Central memory CD8-positive, alpha-beta T cell (primary cell): ENCODE results near the gene PRKAR1B.

ENCODE experiments used
- ATAC-seq: fragments of 150-1000 bp; cut with Tn5 transposase; replicated peaks from 2 replicates; pipeline ENCODE4 v1.10.0; 2022; ENCODE audit warnings: mild to moderate bottlenecking, moderate FRiP score, moderate number of reproducible peaks; ENCODE audit not compliant: poor library complexity, severe bottlenecking; ENCODE audit errors: extremely low read depth
- DNase-seq, 2 donors: peaks; one replicate each; pipeline ENCODE4 v3.0.0; 2021; ENCODE audit warnings: low spot score in 2 of 2
- H3K27ac Mint-ChIP-seq: one replicate; pipeline ENCODE4 v1.8.0; 2022; ENCODE audit warnings: low read depth, mild to moderate bottlenecking, moderate library complexity, mixed read lengths
- H3K27me3 Mint-ChIP-seq: one replicate; pipeline ENCODE4 v1.8.0; 2022; ENCODE audit warnings: mixed read lengths
- H3K36me3 Mint-ChIP-seq: one replicate; pipeline ENCODE4 v1.8.0; 2022; ENCODE audit warnings: mild to moderate bottlenecking, moderate library complexity, mixed read lengths; ENCODE audit not compliant: insufficient read depth
- H3K4me1 Mint-ChIP-seq: one replicate; pipeline ENCODE4 v1.8.0; 2022; ENCODE audit warnings: mixed read lengths
- H3K4me3 Mint-ChIP-seq: one replicate; pipeline ENCODE4 v1.8.0; 2022; ENCODE audit warnings: mild to moderate bottlenecking, moderate library complexity, mixed read lengths
- H3K9me3 Mint-ChIP-seq: one replicate; pipeline ENCODE4 v1.8.0; 2022; ENCODE audit warnings: mixed read lengths

The PRKAR1B gene

DNA sequence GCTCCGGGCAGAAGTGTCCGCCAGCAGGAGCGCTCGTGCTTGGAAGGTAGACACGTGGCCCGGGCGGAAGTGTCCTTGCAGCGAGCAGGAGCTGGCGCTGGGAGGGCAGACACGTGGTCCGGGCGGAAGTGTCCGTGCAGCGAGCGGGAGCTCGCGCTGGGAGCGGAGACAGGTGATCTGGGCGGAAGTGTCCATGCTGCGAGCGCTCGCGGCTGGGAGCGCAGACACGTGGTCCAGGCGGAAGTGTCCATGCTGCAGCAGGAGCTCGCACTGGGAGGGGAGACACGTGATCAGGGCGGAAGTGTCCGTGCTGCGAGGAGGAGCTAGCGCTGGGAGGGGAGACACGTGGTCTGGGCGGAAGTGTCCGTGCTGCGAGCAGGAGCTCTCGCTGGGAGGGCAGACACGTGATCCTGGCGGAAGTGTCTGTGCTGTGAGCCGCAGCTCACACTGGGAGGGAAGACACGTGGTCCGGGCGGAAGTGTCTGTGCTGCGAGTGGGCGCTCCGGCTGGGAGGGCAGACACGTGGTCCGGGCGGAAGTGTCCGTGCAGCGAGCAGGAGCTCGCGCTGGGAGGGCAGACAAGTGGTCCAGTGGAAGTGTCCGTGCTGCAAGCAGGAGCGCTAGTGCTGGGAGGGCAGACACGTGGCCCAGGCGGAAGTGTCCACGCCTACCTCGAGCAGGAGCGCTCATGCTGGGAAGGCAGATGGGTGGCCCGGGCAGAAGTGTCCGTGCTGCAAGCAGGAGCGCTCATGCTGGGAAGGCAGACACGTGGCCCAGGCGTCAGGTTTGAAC, 41.1 kb upstream of the PRKAR1B start:
- ATAC-seq (peak; percentile 24), DNase-seq (no peak)
- peaks cover 9% of the 10 kb centered on the region for H3K36me3 Mint-ChIP-seq
- H3K27me3 Mint-ChIP-seq: no peaks in the 10 kb centered on the region
- H3K4me3 Mint-ChIP-seq: no peak overlapping the region
- H3K9me3 Mint-ChIP-seq: no peaks in the 10 kb centered on the region
- no peak overlapping the region for H3K27ac Mint-ChIP-seq
- H3K4me1 Mint-ChIP-seq: no peaks in the 10 kb centered on the region

- peaks cover 9% of the 10 kb centered on the region for H3K36me3 Mint-ChIP-seq
- ATAC-seq (no peak), DNase-seq (no peak)
- no peaks in the 10 kb centered on the region for H3K4me1 Mint-ChIP-seq
- H3K27ac Mint-ChIP-seq: no peak overlapping the region
- H3K4me3 Mint-ChIP-seq: peak overlapping the region; percentile 8
- no peaks in the 10 kb centered on the region for H3K9me3 Mint-ChIP-seq
- no peaks in the 10 kb centered on the region for H3K27me3 Mint-ChIP-seq
Observed at GRCh38 chr7:767580-767940, 40.5 kb upstream of the PRKAR1B start.

GRCh38 chr7:765383-765782, 38.3 kb upstream of the PRKAR1B start:
- no peak overlapping the region for H3K27ac Mint-ChIP-seq
- H3K9me3 Mint-ChIP-seq: no peaks in the 10 kb centered on the region
- no peak overlapping the region for H3K4me3 Mint-ChIP-seq
- peaks cover 8% of the 10 kb centered on the region for H3K36me3 Mint-ChIP-seq
- H3K4me1 Mint-ChIP-seq: no peaks in the 10 kb centered on the region
- DNase-seq: no peak
- H3K27me3 Mint-ChIP-seq: no peaks in the 10 kb centered on the region
- ATAC-seq: no peak

DNA sequence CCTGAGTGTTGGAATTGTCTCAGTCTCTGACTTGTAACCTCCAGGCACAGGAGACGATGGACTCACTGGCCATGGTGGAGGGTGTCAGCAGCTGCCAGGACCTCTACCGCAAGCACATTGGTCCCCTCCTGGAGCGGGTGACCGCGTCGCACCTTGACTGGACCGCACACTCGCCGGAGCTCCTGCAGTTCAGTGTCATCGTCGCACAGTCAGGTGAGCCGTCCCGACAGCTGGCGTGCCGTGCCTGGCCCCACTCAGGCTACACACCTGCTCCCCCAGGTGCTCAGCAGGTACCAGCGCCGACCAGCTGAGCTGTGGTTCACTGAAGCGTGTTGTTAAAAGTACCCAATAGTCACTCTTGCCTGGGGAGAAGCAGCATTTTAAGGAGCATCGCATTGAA, 36.7 kb upstream of the PRKAR1B start:
- DNase-seq: no peak
- no peak overlapping the region for H3K4me3 Mint-ChIP-seq
- H3K4me1 Mint-ChIP-seq: no peaks in the 10 kb centered on the region
- no peaks in the 10 kb centered on the region for H3K9me3 Mint-ChIP-seq
- ATAC-seq: no peak
- H3K27ac Mint-ChIP-seq: no peak overlapping the region
- peaks cover 12% of the 10 kb centered on the region for H3K36me3 Mint-ChIP-seq
- no peaks in the 10 kb centered on the region for H3K27me3 Mint-ChIP-seq

GRCh38 chr7:762885-763284, 35.8 kb upstream of the PRKAR1B start:
- Mint-ChIP-seq H3K36me3 (peaks cover 14% of the 10 kb centered on the region), H3K4me3 (no peak overlapping the region), H3K9me3 (no peaks in the 10 kb centered on the region), H3K27me3 (no peaks in the 10 kb centered on the region), H3K4me1 (no peaks in the 10 kb centered on the region), H3K27ac (no peak overlapping the region)
- ATAC-seq (no peak), DNase-seq (no peak)

GRCh38 chr7:761631-762030, 34.5 kb upstream of the PRKAR1B start:
- Mint-ChIP-seq H3K27me3 (no peaks in the 10 kb centered on the region), H3K4me1 (no peaks in the 10 kb centered on the region), H3K36me3 (peaks cover 20% of the 10 kb centered on the region), H3K4me3 (no peak overlapping the region), H3K27ac (no peak overlapping the region), H3K9me3 (no peaks in the 10 kb centered on the region)
- ATAC-seq (no peak), DNase-seq (no peak)

DNA sequence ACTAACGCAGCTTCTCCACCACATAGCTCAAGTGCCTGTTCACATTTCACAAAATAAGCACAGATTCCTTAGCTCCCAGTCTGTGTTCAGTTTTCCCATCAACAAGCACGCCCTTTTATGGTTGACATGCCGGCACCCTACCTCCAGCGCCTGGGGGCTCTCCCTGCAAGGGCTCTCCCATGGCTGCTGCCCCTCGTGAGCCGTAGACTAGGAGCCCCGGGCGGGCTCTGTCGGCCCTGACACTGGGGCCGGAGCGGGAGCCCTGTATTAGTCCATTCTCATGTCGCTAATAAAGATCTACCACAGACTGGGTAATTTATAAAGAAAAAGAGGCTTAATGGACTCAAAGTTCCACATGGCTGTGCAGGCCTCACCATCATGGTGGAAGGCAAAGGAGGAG, 34.0 kb upstream of the PRKAR1B start:
- ATAC-seq: no peak
- Mint-ChIP-seq H3K4me1 (no peaks in the 10 kb centered on the region), H3K9me3 (no peaks in the 10 kb centered on the region), H3K4me3 (no peak overlapping the region), H3K36me3 (peaks cover 20% of the 10 kb centered on the region), H3K27ac (no peak overlapping the region), H3K27me3 (no peaks in the 10 kb centered on the region)
- no peak for DNase-seq

DNA sequence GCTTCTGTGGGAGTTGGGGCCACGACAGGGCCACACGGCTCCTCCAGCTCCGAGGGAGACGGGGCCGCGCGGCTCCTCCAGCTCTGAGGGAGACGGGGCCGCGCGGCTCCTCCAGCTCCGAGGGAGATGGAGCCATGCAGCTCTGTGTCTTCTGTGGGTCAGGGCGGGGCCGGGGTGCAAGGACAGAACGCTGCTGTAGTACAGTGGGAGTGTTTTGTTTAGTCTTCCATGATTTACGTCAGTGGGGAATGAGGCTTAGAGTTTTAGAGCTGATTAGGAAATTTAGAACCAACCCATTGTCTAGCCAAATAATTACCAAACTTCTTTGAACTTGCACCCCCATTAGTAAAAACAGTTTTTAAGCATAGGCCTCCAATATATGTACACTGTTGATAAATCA, 32.9 kb upstream of the PRKAR1B start:
- no peak overlapping the region for H3K4me3 Mint-ChIP-seq
- peaks cover 20% of the 10 kb centered on the region for H3K36me3 Mint-ChIP-seq
- ATAC-seq (no peak), DNase-seq (no peak)
- H3K4me1 Mint-ChIP-seq: no peaks in the 10 kb centered on the region
- H3K9me3 Mint-ChIP-seq: no peaks in the 10 kb centered on the region
- H3K27me3 Mint-ChIP-seq: no peaks in the 10 kb centered on the region
- no peak overlapping the region for H3K27ac Mint-ChIP-seq

DNA sequence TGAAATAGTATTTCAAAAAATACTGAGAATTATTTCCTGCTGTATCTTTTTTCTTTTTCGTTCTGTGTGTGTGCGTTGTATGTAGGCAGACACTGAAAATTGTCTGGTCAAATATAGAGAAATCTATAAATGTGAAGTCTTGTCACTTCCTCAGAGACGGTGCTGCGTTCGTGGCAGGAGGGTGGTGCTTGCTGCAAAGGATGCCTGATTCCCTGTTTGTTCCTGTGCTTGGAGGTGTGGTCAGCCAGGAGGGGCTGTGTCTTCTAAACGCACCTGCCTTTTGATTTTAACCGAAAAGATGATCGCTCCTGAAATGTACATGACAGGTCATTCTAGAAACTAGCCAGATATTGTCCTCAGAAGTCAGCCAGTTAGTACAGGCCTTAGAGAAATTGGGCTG, 32.5 kb upstream of the PRKAR1B start:
- DNase-seq (no peak), ATAC-seq (no peak)
- Mint-ChIP-seq H3K36me3 (peaks cover 20% of the 10 kb centered on the region), H3K9me3 (no peaks in the 10 kb centered on the region), H3K4me1 (no peaks in the 10 kb centered on the region), H3K27ac (no peak overlapping the region), H3K4me3 (no peak overlapping the region), H3K27me3 (no peaks in the 10 kb centered on the region)

GRCh38 chr7:757741-758163, 30.7 kb upstream of the PRKAR1B start:
- H3K4me1 Mint-ChIP-seq: no peaks in the 10 kb centered on the region
- H3K4me3 Mint-ChIP-seq: no peak overlapping the region
- peaks cover 15% of the 10 kb centered on the region for H3K36me3 Mint-ChIP-seq
- H3K9me3 Mint-ChIP-seq: no peaks in the 10 kb centered on the region
- no peaks in the 10 kb centered on the region for H3K27me3 Mint-ChIP-seq
- DNase-seq (no peak), ATAC-seq (no peak)
- no peak overlapping the region for H3K27ac Mint-ChIP-seq

DNA sequence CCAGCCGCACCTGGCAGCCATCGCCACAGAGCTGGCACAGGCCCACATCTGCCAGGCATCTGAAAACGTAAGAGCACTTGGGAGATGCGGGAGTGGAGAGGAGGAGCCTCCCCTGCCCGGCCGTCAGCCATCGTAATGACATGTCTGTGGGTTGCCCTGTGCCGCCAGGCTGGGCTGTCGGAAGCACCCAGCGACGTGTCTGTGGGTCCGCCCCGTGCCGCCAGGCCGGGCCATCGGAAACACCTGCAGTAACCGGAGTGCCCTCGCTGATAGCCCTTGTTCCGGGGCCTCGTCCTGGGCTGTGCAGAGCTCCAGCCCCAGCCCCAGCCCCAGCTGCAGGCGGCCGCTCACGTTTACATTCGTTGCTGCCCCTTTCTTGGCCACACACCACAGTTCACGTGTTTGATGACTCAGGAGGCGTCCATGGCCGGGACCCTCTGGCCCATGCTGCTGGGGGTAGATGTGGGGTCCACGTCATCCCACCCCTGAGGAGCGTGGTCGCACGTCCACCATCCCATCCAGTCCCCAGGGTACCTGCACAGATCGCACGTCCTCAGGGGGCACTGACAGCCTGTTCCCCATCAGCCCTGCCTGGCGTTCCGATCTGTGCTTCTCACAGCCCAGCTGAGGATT, 30.0 kb upstream of the PRKAR1B start:
- DNase-seq (no peak), ATAC-seq (no peak)
- H3K4me3 Mint-ChIP-seq: no peak overlapping the region
- H3K36me3 Mint-ChIP-seq: peaks cover 15% of the 10 kb centered on the region
- H3K27me3 Mint-ChIP-seq: no peaks in the 10 kb centered on the region
- H3K9me3 Mint-ChIP-seq: no peaks in the 10 kb centered on the region
- no peak overlapping the region for H3K27ac Mint-ChIP-seq
- no peaks in the 10 kb centered on the region for H3K4me1 Mint-ChIP-seq

DNA sequence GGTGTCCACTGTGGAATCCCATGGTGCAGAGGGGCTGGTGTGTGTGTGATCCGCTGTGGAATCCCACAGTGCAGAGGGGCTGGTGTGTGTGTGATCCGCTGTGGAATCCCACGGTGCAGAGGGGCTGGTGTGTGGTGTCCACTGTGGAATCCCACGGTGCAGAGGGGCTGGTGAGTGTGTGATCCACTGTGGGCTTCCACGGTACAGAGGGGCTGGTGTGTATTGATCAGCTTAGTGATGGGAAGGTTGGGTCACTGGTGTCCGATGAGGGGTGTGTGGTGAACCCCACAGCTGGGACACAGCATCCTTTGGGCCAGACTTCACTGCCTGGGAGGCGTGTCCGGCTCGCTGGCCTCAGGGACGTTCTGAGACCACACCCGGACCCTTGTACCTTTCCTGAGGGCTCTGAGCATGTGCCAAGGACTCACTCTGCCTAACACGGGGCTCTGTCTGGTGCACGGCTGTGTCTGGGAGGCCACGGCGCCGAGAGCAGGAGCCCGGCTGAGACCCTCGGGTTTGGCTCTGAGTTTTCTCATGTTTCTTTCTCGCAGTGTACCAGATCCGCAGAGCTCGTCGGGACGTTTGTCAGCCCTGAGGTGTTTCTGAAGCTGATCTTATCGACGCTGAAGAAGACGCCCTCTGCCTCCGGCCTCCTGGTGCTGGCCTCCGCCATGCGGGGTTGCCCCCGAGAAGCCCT, 29.3 kb upstream of the PRKAR1B start:
- ATAC-seq (no peak), DNase-seq (no peak)
- Mint-ChIP-seq H3K4me3 (no peak overlapping the region), H3K27ac (no peak overlapping the region), H3K36me3 (peaks cover 15% of the 10 kb centered on the region), H3K4me1 (no peaks in the 10 kb centered on the region), H3K27me3 (no peaks in the 10 kb centered on the region), H3K9me3 (no peaks in the 10 kb centered on the region)

DNA sequence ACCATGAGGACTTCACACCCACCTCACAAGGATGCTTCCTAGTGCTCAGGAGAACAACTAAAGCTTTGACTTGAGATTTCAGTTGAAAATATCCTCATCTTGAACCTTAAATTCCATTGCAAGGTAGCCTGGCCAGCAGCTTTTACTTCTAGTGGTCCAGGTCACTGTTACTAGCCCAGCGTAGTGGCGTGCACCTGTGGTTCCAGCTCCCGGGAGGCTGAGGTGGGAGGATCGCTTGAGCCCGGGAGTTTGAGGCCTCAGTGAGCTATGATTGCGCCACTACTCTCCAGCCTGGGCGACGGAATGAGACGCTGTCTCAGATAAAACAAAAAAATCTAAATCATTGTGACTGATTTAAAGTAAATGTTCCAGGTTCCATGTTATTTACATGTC, 28.3 kb upstream of the PRKAR1B start:
- Mint-ChIP-seq H3K4me1 (no peaks in the 10 kb centered on the region), H3K27me3 (no peaks in the 10 kb centered on the region), H3K4me3 (no peak overlapping the region), H3K9me3 (no peaks in the 10 kb centered on the region), H3K27ac (peak overlapping the region; percentile 82), H3K36me3 (peaks cover 15% of the 10 kb centered on the region)
- ATAC-seq (no peak), DNase-seq (no peak)
